ENCODE measurements around the gene MED4. TPM values are rescaled to one million over a fixed set of nuclear protein-coding genes. Genes with fewer than 3 reads are reported as not detected.

MED4 gene
- total RNA-seq, 1 experiment from 2014 or later, result 50.6 TPM

DNA sequence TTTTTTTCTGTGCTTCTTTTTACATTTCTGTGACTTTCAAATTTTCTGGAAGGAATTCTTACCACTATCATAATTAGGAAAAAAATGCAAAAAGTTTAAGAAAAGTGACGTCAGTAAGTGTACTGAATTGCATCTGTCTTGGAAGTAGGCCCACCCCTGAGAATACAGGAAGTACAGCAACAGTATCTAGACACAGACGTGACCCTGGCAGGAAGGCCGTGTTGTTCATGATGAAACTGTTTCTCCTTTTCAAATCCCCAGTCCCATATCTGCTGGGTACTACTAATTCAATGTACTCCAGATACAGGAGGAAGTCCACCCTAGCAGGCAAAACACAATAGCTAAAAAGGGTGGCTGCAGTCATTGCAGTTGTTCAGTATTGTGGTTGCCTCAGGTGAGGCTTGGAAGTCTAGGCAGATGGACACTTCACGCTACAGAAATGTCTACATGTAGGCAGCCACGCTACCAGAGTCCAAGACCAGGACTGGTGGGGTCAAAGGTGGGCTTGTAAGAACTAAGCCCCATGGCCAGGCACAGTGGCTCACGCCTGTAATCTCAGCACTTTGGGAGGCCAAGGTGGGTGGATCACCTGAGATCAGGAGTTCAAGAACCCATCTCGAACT lies 49.6 kb upstream of the MED4 start:
- no peak overlapping the region for H3K27ac ChIP-seq (ENCODE audit: insufficient read length, low read depth, low read length)
- Mint-ChIP-seq H3K4me3 (no peak overlapping the region), H3K36me3 (ENCODE audit: insufficient read depth in 1 of 3, low read depth in 3 of 3) (no peaks in the 10 kb centered on the region; a peak in 1 of 7 replicates), H3K27ac (no peak overlapping the region), H3K9me3 (peaks cover 3 to 5% of the 10 kb centered on the region in 2 experiments; a peak in 3 of 5 replicates), H3K27me3 (ENCODE audit: low read depth) (no peaks in the 10 kb centered on the region; the same call in none of the 2 replicates), H3K4me1 (peaks cover 0 to 3% of the 10 kb centered on the region in 2 experiments; a peak in 1 of 4 replicates)
- no peak overlapping the region for H2AFZ ChIP-seq (ENCODE audit: low read length)
- WGBS (ENCODE audit: extremely low coverage, insufficient read length, low lambda C conversion rate), result no CpG with 5 or more reads among the region's 7 CpGs
- no peaks in the 10 kb centered on the region for H3K79me2 ChIP-seq (ENCODE audit: insufficient read depth, low read length)
- no peak overlapping the region for H3T11ph ChIP-seq (ENCODE audit: low read length)
- H2AK5ac ChIP-seq (ENCODE audit: insufficient read length, low read length), result no peak overlapping the region
- H4K8ac ChIP-seq (replicated peaks; ENCODE audit: insufficient read length, low read depth, low read length), result no peak overlapping the region
- no peak overlapping the region for H2BK12ac ChIP-seq (ENCODE audit: insufficient read length, low read depth, low read length)
- no peak for DNase-seq
- H3K4me2 ChIP-seq (ENCODE audit: insufficient read depth, insufficient read length, low read length), result no peak overlapping the region
- no peak overlapping the region for H2BK5ac ChIP-seq (ENCODE audit: insufficient read length, low read length)
- no peak overlapping the region for H4K5ac ChIP-seq (ENCODE audit: insufficient read length, low read depth, low read length)
- no peaks in the 10 kb centered on the region for H3K9me3 ChIP-seq (ENCODE audit: control insufficient read depth, low read depth, low read length)
- no peaks in the 10 kb centered on the region for H3K23me2 ChIP-seq (ENCODE audit: insufficient read length, low read depth, low read length, poor library complexity, severe bottlenecking)
- no peak overlapping the region for H3K14ac ChIP-seq (ENCODE audit: insufficient read depth, low read length)
- H4K91ac ChIP-seq (ENCODE audit: insufficient read length, low read depth, low read length), result no peak overlapping the region
- H4K20me1 ChIP-seq (ENCODE audit: control insufficient read depth, insufficient read depth, insufficient read length), result no peaks in the 10 kb centered on the region
- no peaks in the 10 kb centered on the region for H3K27me3 ChIP-seq (ENCODE audit: insufficient read depth, low read length)
- H3K4ac ChIP-seq (ENCODE audit: low read depth, low read length), result no peak overlapping the region
- H3K79me1 ChIP-seq (ENCODE audit: insufficient read depth, low read depth, low read length, poor library complexity, severe bottlenecking), result no peaks in the 10 kb centered on the region
- no peak overlapping the region for H3K23ac ChIP-seq (ENCODE audit: insufficient read length, low read depth, low read length)
- H3K56ac ChIP-seq (ENCODE audit: insufficient read length, low read depth, low read length), result no peak overlapping the region
- H2BK15ac ChIP-seq (ENCODE audit: low read depth, low read length), result no peak overlapping the region
- H2BK20ac ChIP-seq (ENCODE audit: low read depth, low read length, poor library complexity, severe bottlenecking), result no peak overlapping the region
- no peak overlapping the region for H3K9ac ChIP-seq (ENCODE audit: extremely low read depth, insufficient read length, low read length)
- H3K18ac ChIP-seq (ENCODE audit: insufficient read length, low read depth, low read length), result no peak overlapping the region
- no peaks in the 10 kb centered on the region for H3K4me1 ChIP-seq (ENCODE audit: insufficient read depth, low read length)
- TF ChIP-seq, protein P1, sequence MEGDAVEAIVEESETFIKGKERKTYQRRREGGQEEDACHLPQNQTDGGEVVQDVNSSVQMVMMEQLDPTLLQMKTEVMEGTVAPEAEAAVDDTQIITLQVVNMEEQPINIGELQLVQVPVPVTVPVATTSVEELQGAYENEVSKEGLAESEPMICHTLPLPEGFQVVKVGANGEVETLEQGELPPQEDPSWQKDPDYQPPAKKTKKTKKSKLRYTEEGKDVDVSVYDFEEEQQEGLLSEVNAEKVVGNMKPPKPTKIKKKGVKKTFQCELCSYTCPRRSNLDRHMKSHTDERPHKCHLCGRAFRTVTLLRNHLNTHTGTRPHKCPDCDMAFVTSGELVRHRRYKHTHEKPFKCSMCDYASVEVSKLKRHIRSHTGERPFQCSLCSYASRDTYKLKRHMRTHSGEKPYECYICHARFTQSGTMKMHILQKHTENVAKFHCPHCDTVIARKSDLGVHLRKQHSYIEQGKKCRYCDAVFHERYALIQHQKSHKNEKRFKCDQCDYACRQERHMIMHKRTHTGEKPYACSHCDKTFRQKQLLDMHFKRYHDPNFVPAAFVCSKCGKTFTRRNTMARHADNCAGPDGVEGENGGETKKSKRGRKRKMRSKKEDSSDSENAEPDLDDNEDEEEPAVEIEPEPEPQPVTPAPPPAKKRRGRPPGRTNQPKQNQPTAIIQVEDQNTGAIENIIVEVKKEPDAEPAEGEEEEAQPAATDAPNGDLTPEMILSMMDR (conservative IDR thresholded peaks at IDR 0.05), result no peak
- H2BK120ac ChIP-seq (ENCODE audit: low read depth, low read length, poor library complexity, severe bottlenecking), result no peak overlapping the region
